GM23248 (cell line): ENCODE measurements around the gene FERMT2. TPM values are rescaled to one million over a fixed set of nuclear protein-coding genes. Genes with fewer than 3 reads are reported as not detected.

ENCODE experiments used
- DNase-seq: peaks from one replicate; pipeline ENCODE4 v3.0.0-alpha.2; 2015
- H2AFZ ChIP-seq: fragments of 200-600 bp; sonication (generic); 2 replicates; pipeline ENCODE4 v1.6.1; 2016; ENCODE audit warnings: antibody characterized with exemption
- H3F3A ChIP-seq: fragments of 200-600 bp; sonication (generic); 2 replicates; pipeline ENCODE4 v1.6.1; 2016; ENCODE audit warnings: mild to moderate bottlenecking, antibody characterized with exemption, mixed run types; ENCODE audit not compliant: insufficient read depth
- H3K27ac ChIP-seq: fragments of 200-600 bp; sonication (generic); 2 replicates; pipeline ENCODE4 v1.5.1; 2016; ENCODE audit warnings: mild to moderate bottlenecking
- H3K27me3 ChIP-seq: fragments of 200-600 bp; sonication (generic); replicated peaks from 2 replicates; pipeline ENCODE4 v1.6.1; 2016; ENCODE audit warnings: mild to moderate bottlenecking; ENCODE audit not compliant: insufficient read depth
- H3K36me3 ChIP-seq: fragments of 200-600 bp; sonication (generic); 2 replicates; pipeline ENCODE4 v1.6.1; 2016; ENCODE audit warnings: low read depth, mild to moderate bottlenecking
- H3K4me1 ChIP-seq: fragments of 200-600 bp; sonication (generic); 2 replicates; pipeline ENCODE4 v1.6.1; 2016; ENCODE audit warnings: mild to moderate bottlenecking; ENCODE audit not compliant: insufficient read depth
- H3K4me2 ChIP-seq: fragments of 200-600 bp; sonication (generic); one replicate; pipeline ENCODE4 v1.6.1; 2016; ENCODE audit warnings: mild to moderate bottlenecking; ENCODE audit not compliant: unreplicated experiment
- H3K4me3 ChIP-seq: fragments of 200-600 bp; sonication (generic); 2 replicates; pipeline ENCODE4 v1.5.1; 2016; ENCODE audit warnings: mild to moderate bottlenecking
- H3K79me2 ChIP-seq: fragments of 200-600 bp; sonication (generic); 2 replicates; pipeline ENCODE4 v1.6.1; 2016; ENCODE audit warnings: mild to moderate bottlenecking; ENCODE audit not compliant: insufficient read depth
- H3K9ac ChIP-seq: fragments of 200-600 bp; sonication (generic); 2 replicates; pipeline ENCODE4 v1.6.1; 2016; ENCODE audit warnings: mild to moderate bottlenecking
- H3K9me2 ChIP-seq: fragments of 200-600 bp; sonication (generic); 2 replicates; pipeline ENCODE4 v1.6.1; 2016; ENCODE audit warnings: mixed run types, mild to moderate bottlenecking, moderate library complexity; ENCODE audit not compliant: insufficient read depth
- H3K9me3 ChIP-seq: fragments of 200-600 bp; sonication (generic); one replicate; pipeline ENCODE4 v1.6.1; 2017; ENCODE audit warnings: low read depth
- H4K20me1 ChIP-seq: fragments of 200-600 bp; sonication (generic); 2 replicates; pipeline ENCODE4 v1.6.0; 2016; ENCODE audit not compliant: insufficient read depth
- EZH2 ChIP-seq: fragments of 200-600 bp; sonication (generic); IDR thresholded peaks from 2 replicates; pipeline ENCODE4 v1.6.1; 2018; ENCODE audit warnings: antibody characterized with exemption, mild to moderate bottlenecking; ENCODE audit not compliant: insufficient read depth, poor library complexity, severe bottlenecking
- EZH2phosphoT487 ChIP-seq: fragments of 200-600 bp; sonication (generic); IDR thresholded peaks from 2 replicates; pipeline ENCODE4 v1.6.1; 2018; ENCODE audit warnings: antibody characterized with exemption, moderate library complexity, mild to moderate bottlenecking, low read depth; ENCODE audit not compliant: insufficient read depth
- WGBS, 2 experiments: methylation state at CpG; one replicate each; pipeline ENCODE4 v1.1.6; 2015 to 2017; ENCODE audit warnings: low lambda C conversion rate in 2 of 2, low coverage in 1 of 2; ENCODE audit errors: missing lambda C conversion rate in 2 of 2; 5-methylcytosine and 5-hydroxymethylcytosine counted together
- in situ Hi-C: fragments of 300-500 bp; cut with MboI; formaldehyde crosslinking; loops from 2 replicates; pipeline ENCODE4 v1.15.0; 2020
- polyA plus RNA-seq: library from polyadenylated mRNA; unstranded; fragments of >200 nt; fragmentation: Nextera tagmentation; extraction: Ambion mirVana; gene quantifications from 2 replicates; pipeline ENCODE4 v1.2.1, GENCODE V29; 2016
- total RNA-seq: library from RNA; depleted of rRNA; stranded (reverse); fragments of >200 nt; shearing (Covaris generic); gene quantifications from 2 replicates; pipeline ENCODE4 v1.2.3, GENCODE V29; 2014

Gene FERMT2
- total and polyA plus RNA-seq, 2 experiments from 2014 or later, result 124 to 217 TPM

DNA sequence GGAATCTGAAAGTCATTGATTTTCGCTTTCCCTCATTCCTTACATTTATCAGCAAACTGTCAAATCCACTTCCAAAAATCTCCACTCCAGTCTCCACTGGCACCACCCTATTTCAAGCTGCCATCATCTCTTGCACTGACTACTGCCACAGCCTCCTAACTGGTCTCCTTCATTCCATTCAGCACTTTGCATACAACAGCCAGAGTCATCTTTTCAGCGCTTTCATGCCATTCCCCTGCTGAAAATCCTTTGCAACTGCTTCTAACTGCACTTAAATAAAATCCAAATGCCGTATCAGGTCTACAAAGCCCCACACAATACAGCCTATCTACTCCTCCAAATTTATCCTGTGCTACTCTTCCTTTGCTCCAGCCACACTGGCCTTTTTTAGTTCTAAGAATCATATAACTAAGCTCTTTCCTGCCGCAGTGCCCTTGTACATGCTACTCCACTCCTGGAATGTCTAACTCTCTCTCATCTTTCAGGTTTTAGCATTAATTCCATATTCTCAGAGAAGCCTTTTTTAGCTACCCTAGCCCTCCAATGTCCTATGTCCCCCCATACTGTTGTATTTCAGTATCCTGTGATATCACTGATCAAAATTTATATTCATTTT is 21.6 kb downstream of the FERMT2 start:
- Histone ChIP-seq H3F3A (peaks cover 54% of the 10 kb centered on the region), H3K4me2 (no peak overlapping the region), H3K9ac (no peak overlapping the region), H3K4me1 (peaks cover 57% of the 10 kb centered on the region), H3K9me2 (no peaks in the 10 kb centered on the region), H3K27me3 (no peaks in the 10 kb centered on the region), H3K9me3 (no peaks in the 10 kb centered on the region), H3K79me2 (peaks cover 100% of the 10 kb centered on the region), H3K36me3 (peaks cover 3% of the 10 kb centered on the region; the same call in 1 of the 2 replicates), H4K20me1 (peaks cover 50% of the 10 kb centered on the region), H3K4me3 (no peak overlapping the region), H3K27ac (no peak overlapping the region), H2AFZ (no peak overlapping the region)
- no peak for DNase-seq
- in situ Hi-C loops, result no loop called here
- no peak for TF ChIP-seq EZH2phosphoT487
- TF ChIP-seq EZH2, result no peak
- 96 to 97% methylated on average over 4 of the region's 4 CpGs for WGBS, 2 experiments

- Histone ChIP-seq H3K36me3 (no peaks in the 10 kb centered on the region), H4K20me1 (peaks cover 63% of the 10 kb centered on the region), H3K79me2 (peaks cover 100% of the 10 kb centered on the region), H2AFZ (no peak overlapping the region), H3K27me3 (no peaks in the 10 kb centered on the region), H3F3A (peaks cover 50% of the 10 kb centered on the region), H3K9me3 (no peaks in the 10 kb centered on the region), H3K27ac (peak overlapping the region; percentile 29), H3K4me2 (peak overlapping the region; percentile 69), H3K9ac (0 out of 2 replicates have a peak overlapping the region, but pooled peaks have one; percentile 10), H3K4me1 (peaks cover 60% of the 10 kb centered on the region), H3K9me2 (no peaks in the 10 kb centered on the region), H3K4me3 (0 out of 2 replicates have a peak overlapping the region, but pooled peaks have one; percentile 19)
- in situ Hi-C loops, result no loop called here
- TF ChIP-seq EZH2, result no peak
- TF ChIP-seq EZH2phosphoT487, result no peak
- WGBS, 2 experiments, result 8 to 9% methylated on average over 3 of the region's 3 CpGs
- DNase-seq, result peak; percentile 78
These were observed 23.9 kb downstream of the FERMT2 start for GRCh38 chr14:52926953-52927352.

DNA sequence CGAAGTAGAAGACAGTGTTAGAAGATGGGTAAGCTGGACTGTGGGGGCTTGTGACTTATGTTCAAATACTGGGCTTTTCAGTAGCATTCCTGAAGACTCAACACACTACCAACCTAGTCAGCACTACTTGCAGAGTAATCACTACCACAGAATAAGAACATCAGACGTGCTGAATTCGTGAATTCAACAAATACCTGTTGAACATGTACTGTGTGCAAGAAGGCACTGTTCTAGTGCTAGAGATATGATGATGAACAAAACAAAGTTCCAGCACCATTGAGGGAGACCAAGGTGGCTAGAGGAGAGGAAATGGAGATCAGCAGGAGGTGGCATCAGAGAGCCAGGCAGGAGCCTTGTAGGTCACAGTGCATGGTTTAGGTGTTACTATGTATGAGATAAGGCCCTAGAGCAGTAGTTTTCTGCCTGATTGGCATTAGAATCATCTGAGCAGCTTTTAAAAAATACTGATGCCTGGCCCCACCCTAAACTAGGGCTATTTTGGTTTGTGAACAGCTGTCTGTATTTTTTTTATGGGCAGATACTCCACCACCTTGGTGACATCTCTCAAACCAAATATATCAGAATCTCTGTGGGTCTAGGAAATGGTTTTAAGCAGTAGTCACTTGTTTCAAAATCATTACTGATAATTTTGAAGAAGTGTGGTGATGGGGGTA is 26.8 kb downstream of the FERMT2 start:
- peak; percentile 31 for DNase-seq

DNA sequence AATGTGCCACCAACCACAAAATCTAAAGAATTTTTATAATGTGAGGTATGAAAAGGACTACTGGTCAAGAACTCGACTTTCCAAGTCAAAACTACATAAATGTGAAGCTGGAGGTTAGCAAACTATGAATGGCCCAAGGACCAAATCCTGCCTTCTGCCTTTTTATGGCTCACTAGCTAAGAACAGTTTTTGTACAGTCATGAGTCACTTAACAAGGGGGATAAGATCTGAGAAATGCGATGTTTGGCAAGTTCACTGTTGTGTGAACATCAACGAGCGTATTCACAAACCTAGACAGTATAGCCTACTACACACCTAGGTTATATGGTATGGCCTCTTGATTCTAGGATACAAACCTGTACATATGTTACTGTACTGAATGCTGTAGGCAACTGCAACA is 28.2 kb downstream of the FERMT2 start:
- Histone ChIP-seq H3K4me1 (peaks cover 94% of the 10 kb centered on the region), H3K4me3 (no peak overlapping the region), H3F3A (peaks cover 63% of the 10 kb centered on the region), H3K9me2 (no peaks in the 10 kb centered on the region), H3K36me3 (0 out of 2 replicates have a peak, but pooled peaks cover under 1% of the 10 kb centered on the region), H3K27me3 (no peaks in the 10 kb centered on the region), H4K20me1 (peaks cover 49% of the 10 kb centered on the region), H3K9ac (no peak overlapping the region), H3K27ac (peak overlapping the region; percentile 33), H3K4me2 (peak overlapping the region; percentile 35), H3K79me2 (peaks cover 100% of the 10 kb centered on the region), H2AFZ (no peak overlapping the region), H3K9me3 (no peaks in the 10 kb centered on the region)
- in situ Hi-C loops, result no loop called here
- 37 to 45% methylated on average over 4 of the region's 4 CpGs for WGBS, 2 experiments
- no peak for TF ChIP-seq EZH2phosphoT487
- TF ChIP-seq EZH2, result no peak
- peak; percentile 83 for DNase-seq

More for the DNA sequence above, 26.8 kb downstream of the FERMT2 start:
- WGBS, 2 experiments, result 62 to 63% methylated on average over 3 of the region's 3 CpGs
- Histone ChIP-seq H3K79me2 (peaks cover 100% of the 10 kb centered on the region), H3K4me3 (no peak overlapping the region), H3K4me1 (peaks cover 88% of the 10 kb centered on the region), H3K36me3 (no peaks in the 10 kb centered on the region), H3K27me3 (no peaks in the 10 kb centered on the region), H3F3A (peaks cover 62% of the 10 kb centered on the region), H3K27ac (no peak overlapping the region), H3K9me3 (no peaks in the 10 kb centered on the region), H2AFZ (no peak overlapping the region), H3K4me2 (peak overlapping the region; percentile 35), H3K9ac (no peak overlapping the region), H3K9me2 (no peaks in the 10 kb centered on the region), H4K20me1 (peaks cover 62% of the 10 kb centered on the region)
- TF ChIP-seq EZH2phosphoT487, result no peak
- no peak for TF ChIP-seq EZH2
- in situ Hi-C loops, result no loop called here
